Cardiac septum (tissue), 1 donor: ENCODE data around the gene WTIP. TPM values are rescaled to one million over a fixed set of nuclear protein-coding genes. Genes with fewer than 3 reads are reported as not detected.
"Not testable (repeated sequence)": the region's sequence is repeated elsewhere in the genome, so short reads cannot be mapped to it uniquely, and the experiment has no call there.

Experiments
- DNase-seq: peaks from one replicate; pipeline ENCODE4 v3.0.0-alpha.2; 2020; ENCODE audit warnings: low spot score
- intact Hi-C: fragments of 100-400 bp; cut with DNase I; formaldehyde crosslinking; loops from one replicate; pipeline ENCODE4 v1.14.0; 2022
- total RNA-seq: library from RNA; stranded (reverse); fragmentation: NEBNext Ultra II Directional; extraction: Animal tissue kit (Norgen Biotek cat#: 25700); gene quantifications from one replicate; pipeline ENCODE4 v1.2.1, GENCODE V29; 2021
- donor health status: DM: no; HTN: no; CAD: no.

Gene WTIP
- total RNA-seq, 1 donor from 2014 or later = 34.7 TPM

GRCh38 chr19:34499155-34499834 lies 17.7 kb downstream of the WTIP start:
- peak; percentile 39 for DNase-seq
- intact Hi-C loops = no loop called here

- intact Hi-C loops = loop anchor here (5.0 kb wide), 2 partner anchors 73 to 212 kb away; partner anchors contain the start of gene UBA2
- peak; percentile 63 for DNase-seq
Observed at GRCh38 chr19:34500656-34501120, 19.1 kb downstream of the WTIP start.

GRCh38 chr19:34501339-34502320 lies 20.1 kb downstream of the WTIP start:
- DNase-seq = peak; percentile 96
- intact Hi-C loops = loop anchor here (5.0 kb wide), 2 partner anchors 74 to 211 kb away; partner anchors contain the start of gene UBA2

- peak; percentile 64 for DNase-seq
- intact Hi-C loops = loop anchor here (5.0 kb wide), 2 partner anchors 75 to 210 kb away; partner anchors contain the start of gene UBA2
Observed at GRCh38 chr19:34502582-34503411, 21.2 kb downstream of the WTIP start.

- DNase-seq = peak; percentile 63
- intact Hi-C loops = loop anchor here (5.0 kb wide), 2 partner anchors 76 to 209 kb away; partner anchors contain the start of gene UBA2
Observed at GRCh38 chr19:34503531-34504272, 22.1 kb downstream of the WTIP start.

DNA sequence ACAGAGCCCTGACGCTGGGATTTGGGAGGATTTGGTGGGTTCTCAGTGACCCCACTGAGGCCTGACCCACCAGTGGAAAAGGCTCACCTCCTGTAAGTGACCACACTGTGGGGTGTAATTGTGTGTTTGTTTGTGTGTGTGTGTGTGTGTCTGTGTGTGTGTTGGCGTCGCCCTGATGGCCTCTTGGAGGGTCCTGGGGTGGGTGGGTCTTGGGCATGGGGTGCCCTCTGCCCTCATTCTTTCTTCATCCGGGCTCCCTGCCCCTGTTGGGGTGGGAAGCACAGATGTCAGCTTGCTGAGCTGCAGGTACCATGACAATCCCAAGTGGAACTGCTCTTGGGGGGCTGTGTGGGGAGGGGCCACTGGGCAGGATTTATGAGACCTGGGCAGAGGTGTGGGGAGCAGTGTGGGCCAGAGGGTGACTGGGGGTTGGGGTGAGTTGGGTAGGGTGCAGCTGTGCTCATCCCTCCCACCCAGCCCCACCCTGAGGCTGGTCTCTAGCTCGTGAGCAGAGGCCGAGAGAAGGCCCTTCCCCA lies 22.8 kb downstream of the WTIP start:
- DNase-seq = peak; percentile 56
- intact Hi-C loops = loop anchor here (5.0 kb wide), 2 partner anchors 77 to 208 kb away; partner anchors contain the start of gene UBA2

DNA sequence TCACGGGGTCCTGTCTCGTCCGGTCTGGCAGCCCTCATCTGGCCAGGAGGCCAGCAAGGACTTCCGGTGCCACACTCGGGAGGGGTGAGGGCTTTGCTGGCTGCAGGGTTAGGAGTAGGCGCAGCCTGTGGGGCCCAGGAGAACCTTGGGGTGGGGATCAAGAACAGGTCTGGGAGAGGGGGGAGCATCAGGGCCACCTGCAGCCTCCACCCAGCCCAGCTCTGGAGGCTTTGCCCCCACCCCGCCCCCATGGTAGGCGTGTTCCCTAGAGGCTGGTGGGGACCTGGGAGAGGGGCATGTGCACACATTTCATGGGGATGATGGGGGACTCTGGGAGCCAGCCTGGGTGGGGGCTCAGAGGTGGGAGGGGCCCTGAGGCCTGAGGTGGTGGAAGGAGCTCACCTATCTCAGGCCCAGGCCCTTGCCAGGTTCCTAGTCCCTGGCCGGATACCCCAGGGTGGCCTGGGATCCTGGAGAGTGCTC lies 23.3 kb downstream of the WTIP start:
- intact Hi-C loops = loop anchor here (5.0 kb wide), 2 partner anchors 78 to 207 kb away; partner anchors contain the start of gene UBA2
- DNase-seq = peak; percentile 72

DNA sequence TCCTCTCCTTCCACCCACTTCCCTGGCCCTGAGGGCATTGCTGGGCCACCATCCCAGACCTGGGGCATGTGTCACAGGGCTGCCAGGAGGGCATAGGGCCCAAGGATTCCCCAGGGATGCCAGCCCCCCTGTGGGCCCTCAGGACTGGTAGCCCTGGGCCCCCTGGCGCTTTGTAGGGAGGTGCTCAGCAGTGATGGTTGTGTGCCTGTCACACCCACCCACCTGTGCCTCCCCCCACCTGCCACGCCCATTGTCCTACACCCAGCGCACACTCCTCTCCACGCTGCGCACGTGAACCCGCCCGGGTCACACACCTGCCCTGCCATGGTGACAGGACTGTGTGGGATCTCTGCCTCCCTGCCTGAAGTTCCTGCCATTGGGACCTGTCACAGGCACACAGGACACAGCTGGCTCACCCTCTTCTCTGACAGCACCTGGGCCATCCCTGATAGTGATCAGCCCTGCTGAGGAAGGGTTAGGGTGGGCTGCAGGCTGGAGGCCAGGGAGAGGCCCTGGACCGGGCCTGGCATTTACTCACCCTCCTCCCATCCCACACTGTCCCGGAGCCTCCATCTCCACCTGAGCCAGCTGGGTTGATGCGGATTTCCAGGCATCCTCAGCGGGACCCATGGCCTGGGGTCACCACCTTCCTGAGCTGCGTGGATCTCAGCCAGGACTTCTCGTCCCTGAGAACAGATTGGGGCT lies 23.9 kb downstream of the WTIP start:
- peak; percentile 68 for DNase-seq

GRCh38 chr19:34506026-34506370 lies 24.4 kb downstream of the WTIP start:
- DNase-seq = no peak
- intact Hi-C loops = no loop called here

More for the DNA sequence above, 23.9 kb downstream of the WTIP start:
- intact Hi-C loops = no loop called here

- DNase-seq = peak; percentile 38
- intact Hi-C loops = no loop called here
Observed at GRCh38 chr19:34507414-34508067, 26.0 kb downstream of the WTIP start.

DNA sequence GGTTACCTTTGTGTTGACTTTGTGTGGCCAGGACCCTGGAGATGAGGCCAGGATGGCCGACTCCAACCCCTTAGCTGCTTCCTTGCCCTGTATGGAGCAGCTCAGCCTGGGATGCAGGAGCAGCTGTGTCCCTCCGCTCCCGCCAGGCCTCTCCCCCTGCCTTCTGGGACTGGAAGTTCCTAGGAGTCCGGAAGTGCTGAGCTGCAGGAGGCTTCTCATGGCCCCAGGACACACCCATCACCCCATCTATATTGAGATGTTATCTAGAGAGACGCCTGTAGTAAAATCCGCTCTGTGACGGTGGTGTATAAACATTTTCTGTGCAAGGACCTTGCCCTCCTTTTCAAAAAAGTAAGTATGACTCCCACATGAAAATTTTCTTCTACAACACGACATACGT lies 27.0 kb downstream of the WTIP start:
- intact Hi-C loops = no loop called here
- DNase-seq = no peak

- DNase-seq, intact Hi-C loops: not testable (repeated sequence)
Observed at GRCh38 chr19:34510904-34511303, 29.3 kb downstream of the WTIP start.

- DNase-seq = peak; percentile 54
- intact Hi-C loops = no loop called here
Observed at GRCh38 chr19:34512254-34512822, 30.8 kb downstream of the WTIP start.

GRCh38 chr19:34513767-34514166 lies 32.2 kb downstream of the WTIP start:
- intact Hi-C loops = no loop called here
- peak; percentile 50 for DNase-seq

DNA sequence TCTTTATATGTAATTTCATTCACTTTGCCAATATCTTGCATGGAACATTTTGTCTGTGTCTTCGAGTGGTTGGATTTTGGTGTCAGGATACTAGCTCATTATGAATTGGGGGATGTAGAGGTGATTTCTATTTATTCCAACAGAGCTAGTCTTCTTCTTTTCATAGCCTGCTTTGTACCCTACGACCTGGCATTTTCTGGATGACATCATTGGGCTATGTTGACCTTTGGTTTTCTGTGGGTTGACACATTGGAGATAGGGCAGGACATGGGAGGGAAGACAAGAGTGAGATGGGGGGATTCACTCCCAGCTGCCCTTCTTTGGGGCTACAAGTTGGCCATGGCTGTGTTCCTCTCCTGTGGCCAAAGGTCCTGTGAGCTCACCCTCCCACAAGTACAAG lies 38.0 kb downstream of the WTIP start:
- no peak for DNase-seq
- intact Hi-C loops = no loop called here

GRCh38 chr19:34523408-34523807 lies 41.9 kb downstream of the WTIP start:
- DNase-seq = no peak
- intact Hi-C loops = no loop called here

- intact Hi-C loops = no loop called here
- DNase-seq = no peak
Observed at GRCh38 chr19:34525001-34525400, 43.4 kb downstream of the WTIP start.
